Measurements from ENCODE around the gene ELOVL7. TPM values are rescaled to one million over a fixed set of nuclear protein-coding genes. Genes with fewer than 3 reads are reported as not detected.

Gene ELOVL7
- polyA plus RNA-seq, 3 donors = 0.21 to 0.36 (median 0.33) TPM

GRCh38 chr5:60887746-60888145 is 43.7 kb upstream of the ELOVL7 start:
- no peak overlapping the region for H3K4me3 ChIP-seq (replicated peaks in 1 of 3; ENCODE audit: low read depth in 2 of 3, low read length in 3 of 3)
- H3K9me3 ChIP-seq (replicated peaks in 1 of 2; ENCODE audit: control insufficient read depth in 1 of 2, insufficient read depth in 1 of 2, low read length in 2 of 2) = no peaks in the 10 kb centered on the region
- no peak overlapping the region for H3K4me3 Mint-ChIP-seq
- WGBS (ENCODE audit: insufficient coverage) = no CpG with 5 or more reads among the region's 2 CpGs
- H3K27ac ChIP-seq (ENCODE audit: low read depth in 1 of 2, low read length in 2 of 2) = no peak overlapping the region
- no peak for DNase-seq
- no peak overlapping the region for H3K9ac ChIP-seq (ENCODE audit: insufficient read depth, low read length, poor library complexity, severe bottlenecking)
- H4K20me1 ChIP-seq (ENCODE audit: insufficient read depth, low read length) = no peaks in the 10 kb centered on the region
- intact Hi-C loops (cut with micrococcal nuclease) = no loop called here
- H3K27me3 Mint-ChIP-seq (ENCODE audit: low read depth in 3 of 3) = peaks cover 0 to 1% (median 0%) of the 10 kb centered on the region in 3 donors
- H2AFZ ChIP-seq (ENCODE audit: insufficient read depth, low read depth, low read length, poor library complexity, severe bottlenecking) = no peak overlapping the region
- no peaks in the 10 kb centered on the region for H3K79me2 ChIP-seq (ENCODE audit: insufficient read depth, low read length)
- no peaks in the 10 kb centered on the region for H3K4me1 ChIP-seq (ENCODE audit: control insufficient read depth in 1 of 2, insufficient read depth in 2 of 2, low read length in 2 of 2)
- no peak overlapping the region for H3K27ac Mint-ChIP-seq
- no peak overlapping the region for H3K4me2 ChIP-seq (replicated peaks; ENCODE audit: extremely low read depth, low read length, poor library complexity, severe bottlenecking)
- peaks cover 0 to under 1% (median 0%) of the 10 kb centered on the region in 7 donors for H3K9me3 Mint-ChIP-seq
- H3K4me1 Mint-ChIP-seq = no peaks in the 10 kb centered on the region
- H3K36me3 Mint-ChIP-seq = peaks cover 18 to 27% of the 10 kb centered on the region in 2 donors
- H3K36me3 ChIP-seq (replicated peaks in 1 of 2; ENCODE audit: control insufficient read depth in 1 of 2, insufficient read depth in 2 of 2, low read length in 2 of 2) = peaks cover 8 to 17% of the 10 kb centered on the region in 2 donors
- no peak for TF ChIP-seq CTCF (IDR thresholded peaks at IDR 0.05)
- no peaks in the 10 kb centered on the region for H3K27me3 ChIP-seq (ENCODE audit: control insufficient read depth in 2 of 2, insufficient read depth in 2 of 2, low read length in 2 of 2)

- Histone ChIP-seq H3K9me3 (replicated peaks in 1 of 2; ENCODE audit: control insufficient read depth in 1 of 2, insufficient read depth in 1 of 2, low read length in 2 of 2) (peaks cover 0 to 4% of the 10 kb centered on the region in 2 donors), H3K27me3 (ENCODE audit: control insufficient read depth in 2 of 2, insufficient read depth in 2 of 2, low read length in 2 of 2) (no peaks in the 10 kb centered on the region), H3K4me2 (replicated peaks; ENCODE audit: extremely low read depth, low read length, poor library complexity, severe bottlenecking) (no peak overlapping the region), H4K20me1 (ENCODE audit: insufficient read depth, low read length) (no peaks in the 10 kb centered on the region), H2AFZ (ENCODE audit: insufficient read depth, low read depth, low read length, poor library complexity, severe bottlenecking) (no peak overlapping the region), H3K79me2 (ENCODE audit: insufficient read depth, low read length) (no peaks in the 10 kb centered on the region), H3K36me3 (replicated peaks in 1 of 2; ENCODE audit: control insufficient read depth in 1 of 2, insufficient read depth in 2 of 2, low read length in 2 of 2) (peaks cover 8 to 18% of the 10 kb centered on the region in 2 donors), H3K4me1 (ENCODE audit: control insufficient read depth in 1 of 2, insufficient read depth in 2 of 2, low read length in 2 of 2) (no peaks in the 10 kb centered on the region), H3K27ac (ENCODE audit: low read depth in 1 of 2, low read length in 2 of 2) (no peak overlapping the region), H3K9ac (ENCODE audit: insufficient read depth, low read length, poor library complexity, severe bottlenecking) (no peak overlapping the region), H3K4me3 (replicated peaks in 1 of 3; ENCODE audit: low read depth in 2 of 3, low read length in 3 of 3) (no peak overlapping the region)
- Mint-ChIP-seq H3K9me3 (peaks cover 0 to 6% (median 0%) of the 10 kb centered on the region in 7 donors), H3K27me3 (ENCODE audit: low read depth in 3 of 3) (peaks cover 0 to 1% (median 0%) of the 10 kb centered on the region in 3 donors), H3K4me1 (no peaks in the 10 kb centered on the region), H3K27ac (no peak overlapping the region), H3K4me3 (no peak overlapping the region), H3K36me3 (peaks cover 17 to 32% of the 10 kb centered on the region in 2 donors)
- WGBS (ENCODE audit: insufficient coverage) = no CpG with 5 or more reads among the region's 1 CpG
- no peak for TF ChIP-seq CTCF (IDR thresholded peaks at IDR 0.05)
- no peak for DNase-seq
- intact Hi-C loops (cut with micrococcal nuclease) = no loop called here
These were observed 43.0 kb upstream of the ELOVL7 start for GRCh38 chr5:60887096-60887495.
